Measurements from ENCODE around the gene NUDT2. TPM values are rescaled to one million over a fixed set of nuclear protein-coding genes. Genes with fewer than 3 reads are reported as not detected.

Gene NUDT2
- total and polyA plus RNA-seq, 10 of the 15 experiments (the other 5 are each of a cell fraction or from before 2014, with no cell fraction given) = 24.5 to 55.1 (median 33.6) TPM

DNA sequence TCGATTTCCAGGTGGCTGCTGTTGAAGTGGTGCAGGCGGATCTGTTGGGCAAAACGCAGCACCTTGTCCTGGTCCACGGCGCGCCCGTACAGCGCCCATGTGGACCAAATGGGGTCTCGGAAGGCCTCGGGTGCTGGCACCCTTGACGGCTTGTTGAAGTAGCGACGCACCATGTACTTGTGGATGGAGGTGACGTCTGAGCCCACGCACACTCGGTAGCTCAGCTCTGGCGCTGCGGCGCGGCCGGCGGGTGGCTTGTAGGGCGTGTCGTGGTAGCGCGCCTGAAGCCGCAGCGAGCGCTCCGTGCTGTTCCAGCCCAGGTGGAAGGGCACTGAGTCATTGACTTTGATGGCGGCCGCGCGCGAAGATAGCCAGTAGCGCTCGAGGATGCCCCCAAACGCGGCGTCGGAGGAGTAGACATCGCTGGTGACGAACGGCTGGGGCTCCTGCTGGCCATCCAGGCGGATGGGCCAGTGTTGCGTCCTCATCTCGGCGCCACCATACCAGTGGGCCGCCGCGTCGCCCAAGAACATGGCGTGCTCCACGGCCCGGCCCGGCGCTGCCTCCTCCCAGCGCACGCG is 42.6 kb downstream of the NUDT2 start (continued):
- TF ChIP-seq, protein P1, sequence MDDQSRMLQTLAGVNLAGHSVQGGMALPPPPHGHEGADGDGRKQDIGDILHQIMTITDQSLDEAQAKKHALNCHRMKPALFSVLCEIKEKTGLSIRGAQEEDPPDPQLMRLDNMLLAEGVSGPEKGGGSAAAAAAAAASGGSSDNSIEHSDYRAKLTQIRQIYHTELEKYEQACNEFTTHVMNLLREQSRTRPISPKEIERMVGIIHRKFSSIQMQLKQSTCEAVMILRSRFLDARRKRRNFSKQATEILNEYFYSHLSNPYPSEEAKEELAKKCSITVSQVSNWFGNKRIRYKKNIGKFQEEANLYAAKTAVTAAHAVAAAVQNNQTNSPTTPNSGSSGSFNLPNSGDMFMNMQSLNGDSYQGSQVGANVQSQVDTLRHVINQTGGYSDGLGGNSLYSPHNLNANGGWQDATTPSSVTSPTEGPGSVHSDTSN (IDR thresholded peaks at IDR 0.05; ENCODE audit: insufficient replicate concordance, low read depth, low read length) = no peak
- TF ChIP-seq NFYA (IDR thresholded peaks at IDR 0.05; ENCODE audit: borderline replicate concordance, low read depth, low read length) = no peak
- no peak for TF ChIP-seq PML (IDR thresholded peaks at IDR 0.05; ENCODE audit: low read length)
- TF ChIP-seq, protein P2, sequence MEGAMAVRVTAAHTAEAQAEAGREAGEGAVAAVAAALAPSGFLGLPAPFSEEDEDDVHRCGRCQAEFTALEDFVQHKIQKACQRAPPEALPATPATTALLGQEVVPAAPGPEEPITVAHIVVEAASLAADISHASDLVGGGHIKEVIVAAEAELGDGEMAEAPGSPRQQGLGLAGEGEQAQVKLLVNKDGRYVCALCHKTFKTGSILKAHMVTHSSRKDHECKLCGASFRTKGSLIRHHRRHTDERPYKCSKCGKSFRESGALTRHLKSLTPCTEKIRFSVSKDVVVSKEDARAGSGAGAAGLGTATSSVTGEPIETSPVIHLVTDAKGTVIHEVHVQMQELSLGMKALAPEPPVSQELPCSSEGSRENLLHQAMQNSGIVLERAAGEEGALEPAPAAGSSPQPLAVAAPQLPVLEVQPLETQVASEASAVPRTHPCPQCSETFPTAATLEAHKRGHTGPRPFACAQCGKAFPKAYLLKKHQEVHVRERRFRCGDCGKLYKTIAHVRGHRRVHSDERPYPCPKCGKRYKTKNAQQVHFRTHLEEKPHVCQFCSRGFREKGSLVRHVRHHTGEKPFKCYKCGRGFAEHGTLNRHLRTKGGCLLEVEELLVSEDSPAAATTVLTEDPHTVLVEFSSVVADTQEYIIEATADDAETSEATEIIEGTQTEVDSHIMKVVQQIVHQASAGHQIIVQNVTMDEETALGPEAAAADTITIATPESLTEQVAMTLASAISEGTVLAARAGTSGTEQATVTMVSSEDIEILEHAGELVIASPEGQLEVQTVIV (IDR thresholded peaks at IDR 0.05; ENCODE audit: borderline replicate concordance, partially characterized antibody) = no peak
- TF ChIP-seq KLF5 (IDR thresholded peaks at IDR 0.05; ENCODE audit: partially characterized antibody) = no peak
- TF ChIP-seq SUZ12 (IDR thresholded peaks at IDR 0.05; ENCODE audit: unreplicated experiment) = no peak

DNA sequence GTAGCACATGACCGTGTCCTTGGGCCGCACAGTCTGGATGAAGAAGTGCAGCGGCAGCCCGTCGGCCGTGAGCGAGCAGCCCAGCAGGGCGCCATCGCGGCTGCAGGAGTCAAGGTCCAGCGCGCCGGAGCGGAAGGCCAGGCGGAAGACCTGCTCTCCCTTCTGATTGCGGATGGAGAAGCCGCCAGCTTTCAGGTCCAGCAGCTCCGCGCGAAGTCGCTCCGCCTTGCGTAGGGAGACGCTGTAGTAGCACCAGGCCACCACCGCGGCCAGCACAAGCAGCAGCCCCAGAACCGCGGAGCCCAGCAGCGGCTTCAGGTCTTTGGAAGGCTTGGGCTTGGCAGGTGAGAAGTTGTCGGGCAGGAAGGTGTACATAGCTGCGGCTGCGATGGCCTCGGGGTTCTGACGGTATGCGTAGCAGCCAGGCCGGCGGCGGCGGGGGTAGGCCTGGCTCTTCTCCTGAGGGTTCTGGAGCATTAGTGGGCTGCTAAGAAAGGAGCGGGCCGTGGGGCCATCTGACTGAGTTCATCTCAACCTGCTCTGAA is 43.2 kb downstream of the NUDT2 start:
- Histone ChIP-seq H2AFZ (ENCODE audit: control insufficient read depth, low read depth, low read length) (no peak overlapping the region), H3K9me3 (replicated peaks; ENCODE audit: control insufficient read depth, insufficient read depth, low read length) (peaks cover 2% of the 10 kb centered on the region; the same call in 1 of the 3 replicates), H3K27me3 (replicated peaks in 1 of 2; ENCODE audit: control insufficient read depth in 2 of 2, insufficient read depth in 2 of 2, low read length in 1 of 2) (no peaks in the 10 kb centered on the region), H3K79me2 (ENCODE audit: control insufficient read depth, insufficient read depth, low read length) (no peaks in the 10 kb centered on the region), H3K4me1 (ENCODE audit: control insufficient read depth, insufficient read depth, low read length) (peaks cover 6% of the 10 kb centered on the region), H3K4me2 (ENCODE audit: control insufficient read depth, insufficient read depth) (no peak overlapping the region), H4K20me1 (ENCODE audit: control insufficient read depth, insufficient read depth) (no peaks in the 10 kb centered on the region), H3K36me3 (ENCODE audit: control insufficient read depth in 2 of 2, insufficient read depth in 2 of 2, low read length in 1 of 2) (no peaks in the 10 kb centered on the region), H3K27ac (ENCODE audit: control insufficient read depth, insufficient read depth) (no peak overlapping the region), H3K4me3 (no peak overlapping the region), H3K9ac (ENCODE audit: control insufficient read depth, insufficient read depth, low read length) (no peak overlapping the region)
- ChIA-PET RAD21 (ENCODE audit: unreplicated experiment) (no interaction called here), POLR2A (no interaction called here), CTCF (interaction anchor here (0.6 to 1.3 kb wide), 3 partner anchors 31 to 231 kb away, joined by 3 to 4 read pairs (median 3); no protein-coding TSS in a partner anchor), SMC1A (ENCODE audit: uncharacterized antibody, unreplicated experiment) (interaction anchor here (8.7 kb wide), 1 partner anchor 40 kb away, joined by 73 read pairs; no protein-coding TSS in a partner anchor)
- TF ChIP-seq, protein P1 (IDR thresholded peaks at IDR 0.05; ENCODE audit: insufficient replicate concordance, low read depth, low read length) = no peak
- no peak for TF ChIP-seq CBX3 (IDR thresholded peaks at IDR 0.05; ENCODE audit: borderline replicate concordance, low read depth)
- TF ChIP-seq ATF7 (IDR thresholded peaks at IDR 0.05; ENCODE audit: low read depth) = no peak
- BruUV-seq (replicated peaks) = no TSS peak
- in situ Hi-C loops (cut with MboI) (no loop called here), intact Hi-C loops (cut with micrococcal nuclease; ENCODE audit: unreplicated experiment) (no loop called here)
- DNase-seq (ENCODE audit: low read depth, low spot score) (no peak), ATAC-seq (no peak), FAIRE-seq (no peak)
- WGBS (ENCODE audit: insufficient coverage, insufficient replicate concordance, low lambda C conversion rate, missing lambda C conversion rate) = 94% methylated on average over 41 of the region's 41 CpGs
